ENCODE results near the gene HRCT1. TPM values are rescaled to one million over a fixed set of nuclear protein-coding genes. Genes with fewer than 3 reads are reported as not detected.

Gene HRCT1
- total RNA-seq, 8 experiments from 2014 or later, result 0.27 to 1.8 (median 1.0) TPM; not detected in 1

- Histone ChIP-seq H3K4me1 (replicated peaks in 1 of 2) (peaks cover 3 to 4% of the 10 kb centered on the region in 2 donors), H3K4me3 (no peak overlapping the region), H3K27ac (no peak overlapping the region)
- 35 to 86% (median 78%) methylated on average over 1 to 7 of the region's 7 CpGs for WGBS, 10 experiments
- ATAC-seq (replicated peaks in 6 of 8), result peak in 3 of 8 experiments; percentile 42 to 74 (median 58)
- in situ Hi-C loops (cut with MboI; ENCODE audit: low pct_unique_long_range_greater_than_20kb in 2 of 9, low sequenced_read_pairs in 9 of 9, unreplicated experiment in 9 of 9), result no loop called here
These were observed 34.7 kb downstream of the HRCT1 start for GRCh38 chr9:35940458-35941407.

GRCh38 chr9:35942286-35942685, 36.3 kb downstream of the HRCT1 start:
- H3K4me1 ChIP-seq (replicated peaks in 1 of 2), result peaks cover 3 to 4% of the 10 kb centered on the region in 2 donors
- in situ Hi-C loops (cut with MboI; ENCODE audit: low pct_unique_long_range_greater_than_20kb in 2 of 9, low sequenced_read_pairs in 9 of 9, unreplicated experiment in 9 of 9), result no loop called here
- no peak for ATAC-seq (replicated peaks in 6 of 8)
- no peak overlapping the region for H3K27ac ChIP-seq
- no peak overlapping the region for H3K4me3 ChIP-seq
- 59 to 100% (median 86%) methylated on average over 1 to 5 of the region's 5 CpGs; no CpG with 5 or more reads in 2 of the 10 experiments for WGBS, 10 experiments

DNA sequence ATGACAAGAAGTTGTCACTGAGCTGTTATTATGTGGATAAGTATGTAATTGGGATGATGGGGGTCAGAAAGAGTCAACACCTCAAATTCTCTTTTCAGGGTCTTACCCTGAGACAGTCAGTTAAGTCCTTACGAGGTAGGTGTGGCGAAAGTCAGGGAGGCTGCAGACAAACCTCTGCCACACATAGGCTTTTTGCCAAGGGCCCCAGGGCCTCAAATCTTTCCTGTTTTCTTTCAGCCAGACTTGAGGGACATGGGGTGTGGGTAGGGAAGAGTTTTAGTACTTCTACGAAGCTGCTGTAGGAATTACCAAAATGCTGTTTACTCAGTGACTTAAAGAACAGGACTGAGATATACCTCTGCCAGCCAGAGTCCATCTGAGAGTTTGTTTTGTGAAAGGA, 38.2 kb downstream of the HRCT1 start:
- in situ Hi-C loops (cut with MboI; ENCODE audit: low pct_unique_long_range_greater_than_20kb in 2 of 9, low sequenced_read_pairs in 9 of 9, unreplicated experiment in 9 of 9), result no loop called here
- Histone ChIP-seq H3K4me3 (no peak overlapping the region), H3K4me1 (replicated peaks in 1 of 2) (peaks cover 3 to 4% of the 10 kb centered on the region in 2 donors), H3K27ac (no peak overlapping the region)
- 40 to 100% (median 86%) methylated on average over 1 to 3 of the region's 3 CpGs; no CpG with 5 or more reads in 4 of the 10 experiments for WGBS, 10 experiments
- no peak for ATAC-seq (replicated peaks in 6 of 8)

DNA sequence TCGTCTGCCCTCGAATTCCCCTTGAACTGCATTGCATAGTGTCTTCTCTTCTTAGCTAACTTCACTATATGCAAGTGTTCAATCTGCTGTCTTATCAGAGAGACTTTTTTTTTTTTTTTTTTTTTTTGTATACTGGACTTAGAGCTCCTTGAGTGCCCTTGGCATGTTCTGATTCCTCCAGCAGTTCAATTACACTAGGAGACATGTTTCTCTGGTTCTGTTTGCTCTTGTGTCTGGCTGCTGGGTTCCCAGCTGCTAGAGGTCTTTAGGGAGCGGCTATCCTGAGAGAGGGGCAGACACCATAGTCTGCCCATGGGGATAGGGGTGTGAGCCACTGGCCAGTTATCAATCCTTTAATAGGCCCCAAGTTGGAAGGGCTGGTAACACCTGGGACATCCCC, 38.8 kb downstream of the HRCT1 start:
- Histone ChIP-seq H3K27ac (no peak overlapping the region), H3K4me3 (no peak overlapping the region), H3K4me1 (replicated peaks in 1 of 2) (peaks cover 3 to 4% of the 10 kb centered on the region in 2 donors)
- WGBS, 10 experiments, result 64 to 100% (median 89%) methylated on average over 1 to 3 of the region's 3 CpGs; no CpG with 5 or more reads in 6 of the 10 experiments
- no peak for ATAC-seq (replicated peaks in 6 of 8)
- in situ Hi-C loops (cut with MboI; ENCODE audit: low pct_unique_long_range_greater_than_20kb in 2 of 9, low sequenced_read_pairs in 9 of 9, unreplicated experiment in 9 of 9), result no loop called here

- H3K4me1 ChIP-seq (replicated peaks in 1 of 2), result peaks cover 3 to 4% of the 10 kb centered on the region in 2 donors
- H3K27ac ChIP-seq, result no peak overlapping the region
- peak; percentile 29 to 97 (median 78) for ATAC-seq (replicated peaks in 6 of 8)
- in situ Hi-C loops (cut with MboI; ENCODE audit: low pct_unique_long_range_greater_than_20kb in 2 of 9, low sequenced_read_pairs in 9 of 9, unreplicated experiment in 9 of 9), result no loop called here
- 0 to 53% (median 25%) methylated on average over 1 to 10 of the region's 10 CpGs for WGBS, 10 experiments
- peak overlapping the region in 2 of 5 donors; percentile 16 to 18 for H3K4me3 ChIP-seq
These were observed 39.5 kb downstream of the HRCT1 start for GRCh38 chr9:35945341-35946018.

- in situ Hi-C loops (cut with MboI; ENCODE audit: low pct_unique_long_range_greater_than_20kb in 2 of 9, low sequenced_read_pairs in 9 of 9, unreplicated experiment in 9 of 9), result no loop called here
- H3K4me1 ChIP-seq (replicated peaks in 1 of 2), result peaks cover 3 to 4% of the 10 kb centered on the region in 2 donors
- ATAC-seq (replicated peaks in 6 of 8), result no peak
- H3K4me3 ChIP-seq, result no peak overlapping the region
- WGBS, 10 experiments, result 80 to 100% (median 90%) methylated on average over 2 of the region's 2 CpGs; no CpG with 5 or more reads in 3 of the 10 experiments
- H3K27ac ChIP-seq, result no peak overlapping the region
These were observed 42.4 kb downstream of the HRCT1 start for GRCh38 chr9:35948451-35948850.

- ATAC-seq (replicated peaks in 6 of 8), result no peak
- WGBS, 10 experiments, result 37 to 59% (median 50%) methylated on average over 1 to 2 of the region's 2 CpGs; no CpG with 5 or more reads in 4 of the 10 experiments
- H3K4me1 ChIP-seq (replicated peaks in 1 of 2), result peaks cover 3 to 4% of the 10 kb centered on the region in 2 donors
- no peak overlapping the region for H3K4me3 ChIP-seq
- no peak overlapping the region for H3K27ac ChIP-seq
- in situ Hi-C loops (cut with MboI; ENCODE audit: low pct_unique_long_range_greater_than_20kb in 2 of 9, low sequenced_read_pairs in 9 of 9, unreplicated experiment in 9 of 9), result no loop called here
These were observed 42.9 kb downstream of the HRCT1 start for GRCh38 chr9:35948901-35949318.

GRCh38 chr9:35951736-35952135, 45.7 kb downstream of the HRCT1 start:
- 17 to 78% (median 34%) methylated on average over 1 to 6 of the region's 6 CpGs for WGBS, 10 experiments
- no peak overlapping the region for H3K27ac ChIP-seq
- H3K4me3 ChIP-seq, result no peak overlapping the region
- in situ Hi-C loops (cut with MboI; ENCODE audit: low pct_unique_long_range_greater_than_20kb in 2 of 9, low sequenced_read_pairs in 9 of 9, unreplicated experiment in 9 of 9), result loop anchor here in 3 of 9 experiments (10.0 to 25.0 kb wide), 3 partner anchors 63 to 161 kb away; no protein-coding TSS in a partner anchor
- ATAC-seq (replicated peaks in 6 of 8), result peak in 1 of 8 experiments; percentile 25
- no peaks in the 10 kb centered on the region for H3K4me1 ChIP-seq (replicated peaks in 1 of 2)

- 43 to 79% (median 69%) methylated on average over 3 to 6 of the region's 6 CpGs; no CpG with 5 or more reads in 1 of the 10 experiments for WGBS, 10 experiments
- no peak overlapping the region for H3K4me3 ChIP-seq
- in situ Hi-C loops (cut with MboI; ENCODE audit: low pct_unique_long_range_greater_than_20kb in 2 of 9, low sequenced_read_pairs in 9 of 9, unreplicated experiment in 9 of 9), result loop anchor here in 3 of 9 experiments (10.0 to 25.0 kb wide), 3 partner anchors 62 to 160 kb away; no protein-coding TSS in a partner anchor
- no peaks in the 10 kb centered on the region for H3K4me1 ChIP-seq (replicated peaks in 1 of 2)
- peak in 1 of 8 experiments; percentile 44 for ATAC-seq (replicated peaks in 6 of 8)
- H3K27ac ChIP-seq, result no peak overlapping the region
These were observed 46.7 kb downstream of the HRCT1 start for GRCh38 chr9:35952526-35953191.

- in situ Hi-C loops (cut with MboI; ENCODE audit: low pct_unique_long_range_greater_than_20kb in 2 of 9, low sequenced_read_pairs in 9 of 9, unreplicated experiment in 9 of 9), result loop anchor here in 3 of 9 experiments (10.0 to 25.0 kb wide), 3 partner anchors 60 to 157 kb away; no protein-coding TSS in a partner anchor
- ATAC-seq (replicated peaks in 6 of 8), result peak; percentile 60 to 96 (median 82)
- Histone ChIP-seq H3K4me1 (replicated peaks in 1 of 2) (no peaks in the 10 kb centered on the region), H3K4me3 (no peak overlapping the region), H3K27ac (no peak overlapping the region)
- WGBS, 10 experiments, result 0 to 31% (median 7%) methylated on average over 2 to 6 of the region's 6 CpGs
These were observed 49.0 kb downstream of the HRCT1 start for GRCh38 chr9:35954942-35955546.

- no peak overlapping the region for H3K4me3 ChIP-seq
- H3K27ac ChIP-seq, result no peak overlapping the region
- 68 to 97% (median 83%) methylated on average over 3 to 5 of the region's 5 CpGs; no CpG with 5 or more reads in 4 of the 10 experiments for WGBS, 10 experiments
- H3K4me1 ChIP-seq (replicated peaks in 1 of 2), result no peaks in the 10 kb centered on the region
- in situ Hi-C loops (cut with MboI; ENCODE audit: low pct_unique_long_range_greater_than_20kb in 2 of 9, low sequenced_read_pairs in 9 of 9, unreplicated experiment in 9 of 9), result loop anchor here in 3 of 9 experiments (10.0 to 25.0 kb wide), 3 partner anchors 58 to 156 kb away; no protein-coding TSS in a partner anchor
- ATAC-seq (replicated peaks in 6 of 8), result no peak
These were observed 50.6 kb downstream of the HRCT1 start for GRCh38 chr9:35956651-35957050.
